Activated CD4-positive, alpha-beta T cell treated with anti-CD3 and anti-CD28 coated beads for 1 hour (primary cell): ENCODE results near the gene NOS1AP.
"Not testable (repeated sequence)": the region's sequence is repeated elsewhere in the genome, so short reads cannot be mapped to it uniquely, and the experiment has no call there.

Source experiments
- DNase-seq: peaks from one replicate; pipeline ENCODE4 v3.0.0-alpha.2; 2020

The NOS1AP gene

GRCh38 chr1:162390396-162391185, 321.1 kb downstream of the NOS1AP start:
- DNase-seq: no peak

GRCh38 chr1:162391790-162392563, 322.5 kb downstream of the NOS1AP start:
- no peak for DNase-seq

- no peak for DNase-seq
Measured at GRCh38 chr1:162396201-162396906, 326.9 kb downstream of the NOS1AP start.

- DNase-seq: no peak
Measured at GRCh38 chr1:162397039-162397448, 327.6 kb downstream of the NOS1AP start.

- DNase-seq: no peak
Measured at GRCh38 chr1:162397943-162398560, 328.6 kb downstream of the NOS1AP start.

GRCh38 chr1:162398999-162399580, 329.6 kb downstream of the NOS1AP start:
- no peak for DNase-seq

GRCh38 chr1:162400790-162401355, 331.4 kb downstream of the NOS1AP start:
- DNase-seq: no peak

GRCh38 chr1:162404550-162405160, 335.2 kb downstream of the NOS1AP start:
- DNase-seq: no peak

- no peak for DNase-seq
Measured at GRCh38 chr1:162405800-162406199, 336.3 kb downstream of the NOS1AP start.

- DNase-seq: no peak
Measured at GRCh38 chr1:162406811-162407210, 337.3 kb downstream of the NOS1AP start.

- no peak for DNase-seq
Measured at GRCh38 chr1:162407539-162407938, 338.0 kb downstream of the NOS1AP start.

GRCh38 chr1:162412002-162412401, 342.5 kb downstream of the NOS1AP start, which contains the start of gene SH2D1B:
Gene SH2D1B, minus strand, starts transcription at chr1:162412136. Its CDS starts 120 bp downstream, at chr1:162412016.
- DNase-seq: no peak

GRCh38 chr1:162416215-162416614, 346.7 kb downstream of the NOS1AP start:
- no peak for DNase-seq

- no peak for DNase-seq
Measured at GRCh38 chr1:162416909-162417308, 347.4 kb downstream of the NOS1AP start.

- no peak for DNase-seq
Measured at GRCh38 chr1:162417650-162418049, 348.2 kb downstream of the NOS1AP start.

- not testable (repeated sequence) for DNase-seq
Measured at GRCh38 chr1:162418584-162418983, 349.1 kb downstream of the NOS1AP start.

GRCh38 chr1:162419450-162419931, 350.0 kb downstream of the NOS1AP start:
- not testable (repeated sequence) for DNase-seq
